ENCODE measurements around the gene MB.
"Not testable (repeated sequence)": the region's sequence is repeated elsewhere in the genome, so short reads cannot be mapped to it uniquely, and the experiment has no call there.

The MB gene

DNA sequence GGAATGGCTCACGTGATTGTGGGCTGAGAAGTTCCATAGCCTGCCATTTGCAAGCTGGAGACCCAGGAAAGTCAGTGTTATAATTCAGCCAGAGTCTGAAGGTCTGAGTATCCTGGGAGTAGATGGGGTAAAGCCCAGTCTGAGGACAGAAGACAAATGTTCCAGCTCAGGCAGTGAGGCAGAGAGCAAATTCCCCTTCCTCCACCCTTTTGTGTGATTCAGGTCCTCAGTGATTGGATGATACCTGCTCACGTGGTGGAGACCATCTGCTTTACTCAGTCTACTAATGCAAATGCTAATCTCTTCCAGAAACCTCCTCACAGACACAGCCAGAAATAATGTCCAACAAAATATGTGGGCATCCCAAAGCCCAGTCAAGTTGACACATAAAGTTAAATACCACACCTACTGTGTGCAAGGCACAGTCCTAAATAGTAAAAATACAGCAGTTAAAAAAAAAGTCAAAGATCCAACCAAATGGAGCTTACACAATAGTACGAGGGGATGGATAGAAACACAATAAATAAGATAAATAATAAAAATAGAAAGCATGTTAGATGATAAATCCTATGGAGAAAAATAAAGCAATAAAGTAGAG is 17.9 kb upstream of the MB start:
- DNase-seq: peak; percentile 1

GRCh38 chr22:35634015-35634414 is 16.9 kb upstream of the MB start:
- DNase-seq: no peak

GRCh38 chr22:35633520-35633919 is 16.4 kb upstream of the MB start:
- no peak for DNase-seq

DNA sequence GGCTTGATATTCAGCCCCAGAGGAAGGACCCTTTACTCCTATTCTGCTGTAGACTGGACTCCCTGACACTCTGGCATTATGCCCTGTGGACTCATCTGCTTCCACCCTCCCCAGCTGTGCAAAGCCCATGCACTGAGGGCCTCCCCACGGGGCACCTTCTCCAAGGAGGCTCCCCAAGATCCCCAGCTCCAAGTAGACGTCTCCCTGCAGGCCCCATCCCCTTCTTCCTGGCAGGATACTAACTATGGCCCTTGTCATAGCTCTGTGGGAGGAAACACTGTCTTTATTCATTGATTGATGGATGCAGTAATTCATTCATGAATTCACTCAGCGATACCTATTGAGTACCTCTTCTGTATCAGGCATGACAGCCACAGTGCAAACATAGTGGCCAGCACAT is 15.8 kb upstream of the MB start:
- no peak for DNase-seq

DNA sequence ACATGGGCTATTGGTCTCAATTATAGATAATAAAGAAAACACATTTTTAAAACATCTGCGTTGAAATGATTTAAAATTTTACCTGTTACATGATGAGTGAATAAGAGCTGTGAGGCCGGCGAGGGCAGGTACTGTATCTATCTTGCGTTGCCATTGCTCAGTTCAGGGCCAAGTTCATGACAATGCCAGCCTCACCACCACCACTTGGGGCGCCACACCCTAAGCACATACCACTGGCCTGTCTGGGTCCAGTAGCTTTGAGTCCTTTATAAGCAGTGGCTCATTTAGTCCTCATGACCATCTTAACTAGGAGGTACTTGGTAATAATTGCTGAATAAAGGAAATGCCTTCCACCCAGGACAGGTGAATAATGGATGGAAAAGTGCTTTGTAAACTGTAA is 14.5 kb upstream of the MB start:
- DNase-seq: peak; percentile 65

DNA sequence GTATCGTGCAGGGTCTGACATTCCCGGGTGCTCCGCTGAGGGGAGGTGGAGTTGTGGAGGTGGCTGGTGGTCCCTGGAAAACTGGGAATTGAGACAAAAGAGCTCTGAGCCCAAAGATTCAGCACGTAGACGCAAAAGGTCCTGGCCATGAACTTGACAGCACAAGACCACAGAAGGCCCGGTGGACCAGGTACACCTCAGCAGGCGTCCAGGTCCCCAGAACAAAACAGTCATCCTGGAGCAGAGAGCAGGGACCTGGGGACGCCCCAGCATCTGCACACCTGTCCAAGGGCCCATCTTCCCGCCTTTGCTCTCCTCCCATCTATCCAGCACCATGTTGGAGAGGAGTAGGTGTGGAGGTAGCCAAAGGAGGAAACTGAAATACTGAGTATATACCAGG is 13.8 kb upstream of the MB start:
- no peak for DNase-seq

DNA sequence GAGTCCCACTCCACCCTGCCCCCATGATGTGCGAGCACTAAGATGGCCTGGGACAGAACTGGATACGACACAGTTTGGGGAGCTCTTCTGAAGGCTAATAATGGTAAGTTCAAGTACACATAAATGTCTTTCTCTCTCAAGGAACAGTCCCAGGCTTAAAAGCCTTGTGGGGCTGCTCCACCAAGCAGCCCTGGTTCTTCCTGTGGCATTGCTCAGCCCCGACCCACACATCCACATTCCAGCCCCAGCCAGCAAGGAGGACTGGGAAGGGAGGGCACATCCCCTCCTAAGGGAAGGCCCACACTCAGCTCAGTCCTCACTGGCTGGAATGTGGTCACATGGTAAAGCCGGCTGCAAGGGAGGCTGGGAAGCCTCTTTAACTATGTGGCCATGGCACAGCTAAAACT is 13.3 kb upstream of the MB start:
- peak; percentile 1 for DNase-seq

DNA sequence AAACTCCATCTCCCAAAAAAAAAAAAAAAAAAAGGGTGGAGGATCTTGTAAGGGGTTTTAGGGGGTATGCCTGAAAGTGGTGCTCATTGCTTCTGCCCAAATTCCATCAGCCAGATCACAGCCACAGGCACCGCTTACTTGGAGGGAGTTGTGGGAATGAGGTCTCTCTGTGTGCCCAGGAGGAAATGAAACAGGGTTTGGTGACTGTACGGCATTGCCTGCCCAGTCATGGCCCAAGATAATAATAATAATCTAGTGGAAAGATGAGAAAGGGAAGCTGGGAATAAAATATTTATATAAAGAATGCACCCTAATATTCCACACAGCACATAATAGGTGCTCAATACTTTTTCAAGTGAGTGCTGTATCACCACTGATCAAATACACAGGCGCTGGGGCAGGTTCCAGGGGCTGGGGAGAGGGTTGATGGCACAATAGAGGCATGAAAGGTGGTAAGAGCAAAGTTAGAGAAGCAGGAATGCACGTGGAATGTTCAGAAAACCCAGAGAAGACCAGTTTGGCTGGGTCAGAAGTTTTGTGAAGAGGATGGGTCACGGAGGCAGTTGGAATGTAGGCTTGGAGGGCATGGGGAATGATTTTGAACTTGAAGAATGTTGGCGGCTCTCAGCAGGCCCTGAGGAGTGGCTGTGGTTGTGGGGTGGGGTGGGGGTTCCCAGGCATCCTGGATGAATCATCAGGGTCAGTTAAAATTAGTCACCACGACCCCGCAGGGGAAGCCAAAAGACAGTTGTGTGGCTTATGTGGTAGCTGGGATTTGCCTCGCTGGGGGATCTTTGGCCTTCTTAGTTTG is 12.5 kb upstream of the MB start:
- no peak for DNase-seq

GRCh38 chr22:35628732-35629131 is 11.6 kb upstream of the MB start:
- DNase-seq: no peak

GRCh38 chr22:35627267-35628041 is 10.3 kb upstream of the MB start:
- peak; percentile 69 for DNase-seq

GRCh38 chr22:35625763-35626432 is 8.8 kb upstream of the MB start:
- DNase-seq: no peak

DNA sequence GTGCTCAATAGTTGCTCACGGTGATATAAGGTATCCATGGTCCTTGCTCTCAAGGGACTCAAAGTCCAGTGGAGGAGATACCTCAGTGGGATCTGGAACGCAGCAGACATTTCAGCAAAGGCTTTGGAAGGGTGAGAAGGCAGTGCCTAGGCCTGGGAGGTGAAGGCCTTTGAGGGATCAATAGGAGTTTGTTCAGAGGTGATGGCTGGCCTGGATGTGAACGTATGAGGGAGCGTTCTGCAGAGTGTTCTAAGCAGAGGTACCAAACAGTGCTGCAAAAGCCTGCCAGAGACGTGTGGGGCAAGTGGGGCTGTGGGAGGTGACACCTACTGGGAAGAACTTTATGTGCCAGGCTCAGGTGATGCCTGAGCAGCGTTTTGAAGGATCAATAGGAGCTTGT is 7.4 kb upstream of the MB start:
- no peak for DNase-seq

- not testable (repeated sequence) for DNase-seq
These were observed 6.8 kb upstream of the MB start for GRCh38 chr22:35623885-35624284.

- DNase-seq: peak; percentile 89
These were observed 5.2 kb upstream of the MB start for GRCh38 chr22:35622191-35622913.

DNA sequence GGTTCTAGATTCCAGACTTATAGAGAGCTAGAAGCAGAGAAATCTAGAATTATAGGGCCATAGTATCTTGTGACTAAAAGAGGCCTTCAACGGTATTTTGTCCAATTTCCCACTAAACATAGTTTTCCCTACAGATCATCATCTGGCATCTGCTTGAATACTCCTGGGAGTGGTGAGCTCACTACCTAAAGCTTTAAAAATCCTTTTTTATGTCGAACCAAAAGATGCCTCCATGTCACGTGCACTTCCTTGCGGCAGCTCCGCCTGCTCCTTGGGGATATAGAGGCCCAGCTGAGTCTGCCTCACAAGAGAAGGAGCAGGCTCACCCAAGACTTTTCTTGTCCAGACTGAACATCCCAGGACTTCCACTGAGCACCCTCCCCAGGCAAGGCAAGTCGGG is 4.3 kb upstream of the MB start:
- DNase-seq: no peak

DNA sequence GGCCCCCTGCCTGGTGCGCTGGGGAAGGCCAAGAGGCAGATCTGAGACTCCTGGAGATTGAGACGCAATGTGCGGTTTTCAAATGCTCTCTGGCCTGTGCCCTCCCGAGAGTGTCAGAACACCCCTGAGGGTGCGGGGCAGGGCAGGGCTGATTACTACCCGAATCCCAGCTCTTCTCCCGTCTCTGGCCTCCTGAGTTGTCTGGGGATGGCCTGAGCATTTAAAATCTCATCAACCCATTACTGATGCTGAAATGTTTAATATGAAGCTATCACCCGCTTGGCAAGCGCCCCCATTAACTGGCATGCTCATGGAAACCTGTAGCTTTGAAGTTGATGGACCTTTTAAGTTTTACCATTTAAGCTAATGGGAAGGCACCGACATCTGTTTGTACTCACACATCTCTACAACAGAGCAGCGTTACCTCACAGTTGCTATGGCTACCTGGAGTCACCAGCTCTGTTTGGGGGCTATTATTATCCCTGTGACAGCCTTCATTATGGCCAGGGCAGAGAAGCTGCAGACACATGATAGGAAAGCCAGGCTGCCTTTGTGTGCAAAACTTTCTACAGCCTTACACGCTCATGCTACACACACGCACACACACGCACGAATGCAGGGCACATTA is 3.6 kb upstream of the MB start:
- peak; percentile 35 for DNase-seq

GRCh38 chr22:35619336-35620094 is 2.4 kb upstream of the MB start:
- no peak for DNase-seq

DNA sequence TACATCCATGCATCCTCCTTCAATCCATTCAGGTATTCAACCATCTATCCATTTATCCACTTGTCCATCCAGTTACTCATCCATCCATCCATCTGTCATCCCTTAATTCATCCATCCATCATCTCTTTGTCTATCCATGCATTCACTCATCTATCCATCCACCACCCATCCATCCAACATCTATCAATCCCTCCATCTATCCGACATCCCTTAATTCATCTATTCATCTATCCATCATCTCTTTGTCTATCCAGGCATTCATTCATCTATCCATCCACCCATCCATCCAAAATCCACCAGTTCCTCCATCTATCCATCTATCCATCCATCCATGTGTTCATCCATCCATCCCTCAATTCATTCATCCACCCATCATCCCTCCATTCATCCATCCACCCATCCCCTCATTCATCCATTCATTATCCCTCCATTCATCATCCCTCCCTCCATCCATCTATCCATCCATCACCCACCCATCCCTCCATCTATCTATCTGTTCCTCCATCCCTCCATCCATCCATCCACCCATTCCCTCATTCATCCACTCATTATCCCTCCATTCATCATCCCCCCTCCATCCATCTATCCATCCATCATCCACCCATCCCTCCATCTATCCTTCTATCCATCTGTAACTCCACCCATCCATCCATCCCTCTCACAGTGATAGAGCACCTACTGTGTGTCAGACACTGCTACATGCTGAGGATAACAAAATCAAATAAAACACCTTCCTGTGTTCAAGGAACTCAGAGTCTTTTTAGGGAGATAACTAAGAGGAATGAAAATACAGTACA is 1.5 kb upstream of the MB start:
- no peak for DNase-seq

- no peak for DNase-seq
These were observed 1.1 kb downstream of the MB start for GRCh38 chr22:35616043-35616442.

- no peak for DNase-seq
These were observed 2.0 kb downstream of the MB start for GRCh38 chr22:35615156-35615555.

DNA sequence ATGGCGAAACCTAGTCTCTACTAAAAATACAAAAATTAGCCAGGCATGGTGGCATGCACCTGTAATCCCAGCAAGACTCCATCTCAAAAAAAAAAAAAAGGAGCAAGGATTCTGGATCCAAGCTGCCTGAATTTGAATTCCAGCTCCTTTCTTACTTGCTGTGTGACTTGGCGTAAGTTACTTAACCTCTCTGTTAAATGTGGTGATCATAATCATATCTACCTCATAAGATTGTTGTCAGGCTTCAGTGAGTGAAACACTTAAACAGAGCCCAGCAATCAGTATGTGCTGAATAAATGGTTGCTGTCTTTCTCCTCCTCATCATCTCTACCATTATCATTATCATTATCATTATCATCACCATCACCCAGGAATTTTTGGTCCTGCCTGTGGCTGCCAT is 2.7 kb downstream of the MB start:
- no peak for DNase-seq
